ENCODE data around the gene GPR132.
A peak's percentile ranks its signal among the peaks of the same experiment; 100 is the strongest.
"Not testable (repeated sequence)": the region's sequence is repeated elsewhere in the genome, so short reads cannot be mapped to it uniquely, and the experiment has no call there.

The GPR132 gene

GRCh38 chr14:105091517-105092170 lies 26.4 kb upstream of the GPR132 start:
- no peak for DNase-seq (ENCODE audit: low read depth in 2 of 3, low spot score in 2 of 3)

DNA sequence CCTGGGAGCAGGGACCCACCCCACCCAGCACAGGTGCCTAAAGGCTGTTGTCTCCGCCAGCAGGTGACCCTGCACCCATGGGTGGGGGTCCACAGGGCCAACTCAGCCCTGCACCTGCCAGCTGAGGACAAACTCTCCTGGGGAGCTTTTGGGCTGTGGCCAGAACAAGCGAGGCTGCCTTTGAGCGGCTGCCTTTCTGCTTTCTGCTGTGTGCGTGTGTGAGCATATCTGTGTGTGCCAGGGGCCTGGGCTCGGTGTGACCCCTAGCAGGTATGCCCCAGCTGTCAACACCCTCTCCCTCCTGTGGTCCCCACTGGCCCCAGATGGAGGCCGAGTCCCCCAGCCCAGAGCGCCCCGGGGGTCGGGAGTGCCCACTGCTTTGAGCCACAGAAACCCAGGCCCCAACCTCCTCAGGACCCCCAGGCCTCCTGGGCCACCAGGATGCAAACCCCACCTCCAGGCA lies 25.9 kb upstream of the GPR132 start:
- DNase-seq (ENCODE audit: low read depth in 2 of 3, low spot score in 2 of 3), result no peak

DNA sequence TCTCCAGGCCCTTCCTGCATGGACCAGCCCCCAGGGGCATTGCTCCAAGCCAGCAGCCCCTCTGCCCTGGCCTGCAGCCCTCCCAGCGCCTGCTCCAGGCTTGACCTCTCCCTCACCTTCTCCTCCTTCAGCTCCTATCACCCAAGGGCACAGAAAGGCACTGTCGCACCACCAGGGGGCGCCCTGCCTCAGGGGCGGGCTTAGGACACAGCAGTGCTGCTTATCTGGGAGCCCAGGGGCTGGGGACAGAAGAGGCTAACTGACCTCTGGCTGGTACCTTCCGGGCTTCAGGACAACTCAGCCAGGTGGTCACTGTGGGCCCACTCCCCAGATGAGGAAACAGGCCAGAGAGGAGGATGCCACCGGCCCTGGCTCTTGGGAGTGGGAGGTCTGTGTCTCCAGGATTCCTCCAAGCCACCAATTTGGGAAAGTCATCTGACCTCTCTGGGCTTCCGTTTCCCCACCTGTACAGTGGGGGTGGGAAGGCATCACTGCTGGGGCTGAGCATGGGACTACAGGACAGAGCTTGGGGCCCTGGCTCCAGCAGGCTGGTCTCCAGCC lies 25.3 kb upstream of the GPR132 start:
- peak; percentile 73 to 94 (median 91) for DNase-seq (ENCODE audit: low read depth in 2 of 3, low spot score in 2 of 3)

- DNase-seq (ENCODE audit: low read depth in 2 of 3, low spot score in 2 of 3), result no peak
Measured at GRCh38 chr14:105089746-105090492, 24.7 kb upstream of the GPR132 start.

DNA sequence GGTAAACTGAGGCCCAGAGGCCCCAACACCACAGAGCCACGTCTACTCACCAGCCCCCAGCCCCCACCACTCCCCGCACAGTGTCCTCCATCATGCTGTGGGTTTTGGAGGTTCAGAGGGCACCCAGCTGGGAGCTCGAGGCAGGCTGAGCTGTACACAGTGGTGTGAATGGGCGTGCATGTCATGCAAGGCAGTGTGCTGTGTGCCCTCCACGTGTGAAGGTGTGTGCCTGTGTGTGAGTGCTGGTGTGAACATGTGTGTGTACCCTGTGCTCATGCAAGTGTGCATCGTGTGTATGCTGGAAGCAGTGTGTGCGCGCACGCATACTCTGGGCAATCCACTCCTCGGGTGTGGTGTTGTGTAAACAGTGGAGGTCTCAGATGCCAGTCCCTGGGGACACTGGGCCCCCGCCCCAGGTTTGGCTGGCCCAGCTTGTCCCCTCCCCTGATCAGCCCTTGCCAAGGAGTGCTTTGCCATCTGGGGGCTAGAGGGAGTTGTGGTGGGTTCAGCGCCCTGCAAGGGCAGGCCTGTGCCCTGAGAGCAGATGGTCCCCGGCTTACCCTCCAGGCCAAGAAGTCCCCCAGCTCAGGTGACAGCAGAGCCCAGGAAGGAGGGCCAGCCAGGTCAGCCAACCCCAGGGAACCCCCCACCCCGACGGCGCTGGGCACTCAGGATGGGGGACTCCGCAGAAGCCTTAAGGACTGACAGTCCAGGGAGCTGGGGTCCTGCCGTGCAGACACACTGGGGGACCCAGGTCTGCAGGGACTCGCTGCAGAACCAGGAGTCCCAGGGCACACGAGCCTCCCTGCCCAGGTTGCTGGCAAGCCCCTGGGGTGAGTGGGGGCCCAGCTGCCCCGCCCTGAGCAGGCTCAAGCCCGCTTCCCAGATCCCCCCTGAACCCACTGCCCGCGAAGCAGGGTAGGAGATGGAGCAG lies 23.8 kb upstream of the GPR132 start:
- no peak for DNase-seq (ENCODE audit: low read depth in 2 of 3, low spot score in 2 of 3)

DNA sequence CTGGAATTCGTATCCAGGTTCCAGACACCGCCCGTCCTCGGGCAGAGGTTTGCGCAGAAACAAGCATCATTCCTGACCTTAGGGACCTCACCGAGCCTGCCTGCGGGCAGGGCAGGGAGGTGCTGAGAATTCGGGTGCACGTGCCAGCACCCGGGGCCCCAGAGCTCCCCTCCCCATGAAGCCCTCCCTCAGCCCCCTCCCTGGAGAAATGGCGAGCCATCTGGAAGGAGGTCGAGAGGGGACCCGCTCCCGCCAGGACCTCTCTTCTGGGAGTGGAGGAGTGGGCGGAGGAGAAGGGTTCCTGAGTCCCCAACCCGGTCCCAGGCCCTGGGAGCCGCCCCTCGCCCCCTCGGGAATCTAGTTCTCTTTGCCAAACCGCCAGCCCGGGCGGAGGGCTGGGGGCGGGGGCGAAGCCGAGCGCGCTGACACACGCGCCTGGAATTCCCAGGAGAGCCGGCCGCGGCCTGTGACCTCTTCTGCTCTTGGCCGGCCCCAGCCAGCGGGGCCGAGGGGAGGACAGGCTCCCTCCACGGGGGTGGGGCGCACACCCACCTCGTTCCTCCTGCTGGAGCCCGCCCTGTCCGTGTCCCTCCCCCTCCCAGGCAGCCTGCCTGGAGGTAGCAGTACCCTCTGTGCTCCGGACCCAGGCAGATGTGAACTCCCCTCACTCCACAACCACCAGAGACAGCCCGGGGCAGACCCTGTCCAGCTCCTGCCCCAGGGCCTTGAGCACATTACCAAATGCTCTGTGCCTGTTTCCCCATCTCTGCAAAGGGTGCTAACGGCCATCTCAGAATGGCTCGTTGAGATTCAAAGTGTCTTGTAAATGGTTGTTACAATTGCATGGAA lies 23.0 kb upstream of the GPR132 start:
- no peak for DNase-seq (ENCODE audit: low read depth in 2 of 3, low spot score in 2 of 3)

DNA sequence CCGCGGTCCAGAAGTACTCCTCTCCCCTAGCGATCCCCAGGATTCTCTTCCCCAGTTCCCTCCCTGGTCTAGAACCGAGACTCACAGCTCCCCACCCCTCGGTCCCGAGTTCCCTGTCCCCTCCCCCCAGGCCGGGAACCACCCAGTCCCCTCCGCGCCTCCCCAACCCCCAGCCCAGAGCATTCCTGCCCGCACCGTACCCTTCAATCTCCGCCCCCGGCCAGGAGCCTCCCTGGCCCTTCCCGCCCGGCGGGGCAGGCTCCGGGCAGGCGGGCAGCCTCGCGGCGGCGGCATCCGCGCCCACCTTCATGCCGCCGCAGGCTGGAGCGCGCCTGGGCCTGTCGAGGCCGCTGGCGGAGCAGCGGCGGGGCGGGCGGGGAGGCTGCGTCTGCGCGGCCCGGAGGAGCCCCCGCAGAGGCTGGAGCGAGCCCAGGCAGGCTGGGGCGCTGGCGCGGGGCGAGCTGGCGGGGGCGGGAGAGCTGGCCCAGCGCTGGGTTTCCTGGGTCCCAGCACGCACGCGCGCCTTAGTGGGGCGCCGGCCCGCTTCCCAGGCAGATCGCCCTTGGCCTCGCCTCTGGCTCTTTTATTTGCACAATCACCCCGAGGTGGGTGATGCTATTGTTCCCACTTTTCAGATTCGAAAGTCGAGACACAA lies 22.2 kb upstream of the GPR132 start:
- DNase-seq (ENCODE audit: low read depth in 2 of 3, low spot score in 2 of 3), result no peak

DNA sequence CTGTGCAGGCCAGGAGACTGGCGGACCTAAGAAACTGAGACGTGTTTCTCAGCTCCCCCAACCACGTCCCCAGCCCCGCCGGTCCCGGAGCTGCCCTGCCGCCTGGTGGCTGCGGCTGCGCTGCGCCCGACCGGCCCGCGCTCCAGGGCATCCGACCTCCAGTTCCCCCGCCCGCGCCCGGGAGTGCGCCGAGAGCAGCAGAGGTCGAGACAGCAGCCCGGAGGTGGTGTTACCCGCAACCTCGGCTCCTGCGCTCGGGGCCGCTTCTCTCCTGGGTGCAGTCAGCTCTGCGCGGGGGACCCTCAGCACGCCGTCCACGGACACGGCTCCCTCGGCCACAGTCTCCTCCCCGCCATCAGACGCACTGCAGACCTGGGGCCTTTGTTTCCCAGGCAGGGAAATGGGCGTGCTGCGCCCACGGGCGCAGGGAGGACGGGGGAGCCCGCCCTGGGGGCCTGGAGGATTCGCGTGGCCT lies 21.6 kb upstream of the GPR132 start:
- DNase-seq (ENCODE audit: low read depth in 2 of 3, low spot score in 2 of 3), result peak; percentile 74 to 89 (median 78)

- no peak for DNase-seq (ENCODE audit: low read depth in 2 of 3, low spot score in 2 of 3)
Measured at GRCh38 chr14:105085766-105086165, 20.5 kb upstream of the GPR132 start.

GRCh38 chr14:105084741-105085571 lies 19.7 kb upstream of the GPR132 start:
- DNase-seq (ENCODE audit: low read depth in 2 of 3, low spot score in 2 of 3), result no peak

- DNase-seq (ENCODE audit: low read depth in 2 of 3, low spot score in 2 of 3), result no peak
Measured at GRCh38 chr14:105083926-105084685, 18.9 kb upstream of the GPR132 start.

- DNase-seq (ENCODE audit: low read depth in 2 of 3, low spot score in 2 of 3), result no peak
Measured at GRCh38 chr14:105082703-105083102, 17.5 kb upstream of the GPR132 start.

GRCh38 chr14:105081473-105081872 lies 16.2 kb upstream of the GPR132 start:
- DNase-seq (ENCODE audit: low read depth in 2 of 3, low spot score in 2 of 3), result not testable (repeated sequence)

GRCh38 chr14:105080161-105080560 lies 14.9 kb upstream of the GPR132 start:
- DNase-seq (ENCODE audit: low read depth in 2 of 3, low spot score in 2 of 3), result no peak

- no peak for DNase-seq (ENCODE audit: low read depth in 2 of 3, low spot score in 2 of 3)
Measured at GRCh38 chr14:105078294-105078693, 13.1 kb upstream of the GPR132 start.

DNA sequence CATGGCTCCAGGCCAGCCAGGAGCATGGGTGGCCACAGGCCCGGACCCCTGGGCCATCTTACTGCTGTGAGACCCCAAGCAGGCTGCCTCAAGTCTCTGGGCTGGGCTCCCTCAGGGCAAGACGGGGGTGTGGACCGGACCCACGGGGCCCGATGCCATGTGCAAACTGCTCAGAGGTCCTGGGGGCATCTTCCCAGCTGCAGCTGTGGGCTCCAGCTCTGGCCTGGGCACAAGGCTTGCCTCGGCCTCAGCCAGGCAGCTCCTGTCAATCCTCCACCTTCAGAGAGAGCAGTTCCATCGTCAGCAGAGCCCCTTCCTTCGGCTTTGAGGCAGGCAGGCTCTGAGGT lies 12.4 kb upstream of the GPR132 start:
- no peak for DNase-seq (ENCODE audit: low read depth in 2 of 3, low spot score in 2 of 3)

- no peak for DNase-seq (ENCODE audit: low read depth in 2 of 3, low spot score in 2 of 3)
Measured at GRCh38 chr14:105076805-105077648, 11.8 kb upstream of the GPR132 start.
